Kidney tubule cell (primary cell): Measurements from ENCODE around the gene OR4M1.
"Not testable (repeated sequence)": the region's sequence is repeated elsewhere in the genome, so short reads cannot be mapped to it uniquely, and the experiment has no call there.

Experiments
- DNase-seq: peaks from one replicate; pipeline ENCODE4 v3.0.0-alpha.2; 2018; ENCODE audit warnings: low spot score

Gene OR4M1

GRCh38 chr14:19823178-19823577, 49.9 kb downstream of the OR4M1 start:
- DNase-seq: no peak

GRCh38 chr14:19823765-19824164, 50.5 kb downstream of the OR4M1 start:
- DNase-seq: peak; percentile 40

- not testable (repeated sequence) for DNase-seq
These were observed 54.4 kb downstream of the OR4M1 start for GRCh38 chr14:19827626-19828244.

GRCh38 chr14:19828314-19828713, 55.0 kb downstream of the OR4M1 start:
- no peak for DNase-seq
